ENCODE measurements around the gene SPDYE5. TPM values are rescaled to one million over a fixed set of nuclear protein-coding genes. Genes with fewer than 3 reads are reported as not detected.
A peak's percentile ranks its signal among the peaks of the same experiment; 100 is the strongest.
"Not testable (repeated sequence)": the region's sequence is repeated elsewhere in the genome, so short reads cannot be mapped to it uniquely, and the experiment has no call there.

Gene SPDYE5
- total RNA-seq, 1 donor from 2014 or later: not detected

- Mint-ChIP-seq H3K4me1 (peaks cover 17% of the 10 kb centered on the region), H3K36me3 (ENCODE audit: low read depth) (peaks cover 66% of the 10 kb centered on the region), H3K9me3 (peaks cover 14% of the 10 kb centered on the region)
- H3K4me3 Mint-ChIP-seq, H3K27ac Mint-ChIP-seq, H3K27me3 Mint-ChIP-seq, DNase-seq: not testable (repeated sequence)
- intact Hi-C loops (cut with micrococcal nuclease): loop anchor here (10.0 kb wide), 1 partner anchor 253 kb away; the partner anchor contains the start of gene CCL26
Measured at GRCh38 chr7:75521727-75522126, 29.6 kb downstream of the SPDYE5 start.

- H3K36me3 Mint-ChIP-seq (ENCODE audit: low read depth): peaks cover 36% of the 10 kb centered on the region
- not testable (repeated sequence) for DNase-seq, H3K27me3 Mint-ChIP-seq, H3K9me3 Mint-ChIP-seq
- H3K4me3 Mint-ChIP-seq: peak overlapping the region; percentile 97
- peak overlapping the region; percentile 80 for H3K27ac Mint-ChIP-seq
- H3K4me1 Mint-ChIP-seq: peaks cover 22% of the 10 kb centered on the region
- intact Hi-C loops (cut with micrococcal nuclease): loop anchor here (10.0 kb wide), 1 partner anchor 248 kb away; the partner anchor contains the start of gene CCL26
Measured at GRCh38 chr7:75527224-75527722, 35.2 kb downstream of the SPDYE5 start.

- no peak for DNase-seq
- Mint-ChIP-seq H3K4me3 (no peak overlapping the region), H3K27ac (no peak overlapping the region)
Measured at GRCh38 chr7:75531359-75531821, 39.3 kb downstream of the SPDYE5 start.

DNA sequence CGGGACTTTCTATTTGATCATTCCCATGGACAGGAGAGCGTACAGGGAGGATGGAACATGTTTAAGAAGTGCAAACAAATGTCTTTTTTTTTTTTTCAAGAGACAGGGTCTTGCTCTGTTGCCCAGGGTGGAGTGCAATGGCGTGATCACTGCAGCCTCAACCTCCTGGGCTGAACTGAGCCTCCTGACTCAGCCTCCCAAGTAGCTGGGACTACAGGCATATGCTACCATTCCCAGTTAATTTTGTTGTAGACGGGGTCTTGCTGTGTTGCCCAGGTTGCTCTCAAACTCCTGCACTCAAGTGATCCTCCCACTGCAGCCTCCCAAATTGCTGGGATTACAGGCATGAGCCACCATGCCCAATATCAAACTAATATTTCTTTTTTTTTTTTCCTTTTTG, 40.5 kb downstream of the SPDYE5 start:
- H3K4me1 Mint-ChIP-seq: peaks cover 10% of the 10 kb centered on the region
- no peaks in the 10 kb centered on the region for H3K27me3 Mint-ChIP-seq
- H3K27ac Mint-ChIP-seq: no peak overlapping the region
- H3K4me3 Mint-ChIP-seq: no peak overlapping the region
- intact Hi-C loops (cut with micrococcal nuclease): no loop called here
- no peaks in the 10 kb centered on the region for H3K9me3 Mint-ChIP-seq
- H3K36me3 Mint-ChIP-seq (ENCODE audit: low read depth): no peaks in the 10 kb centered on the region
- DNase-seq: no peak

More at GRCh38 chr7:75531359-75531821, 39.3 kb downstream of the SPDYE5 start:
- Mint-ChIP-seq H3K4me1 (peaks cover 17% of the 10 kb centered on the region), H3K27me3 (no peaks in the 10 kb centered on the region), H3K36me3 (ENCODE audit: low read depth) (peaks cover 5% of the 10 kb centered on the region), H3K9me3 (no peaks in the 10 kb centered on the region)
- intact Hi-C loops (cut with micrococcal nuclease): no loop called here

DNA sequence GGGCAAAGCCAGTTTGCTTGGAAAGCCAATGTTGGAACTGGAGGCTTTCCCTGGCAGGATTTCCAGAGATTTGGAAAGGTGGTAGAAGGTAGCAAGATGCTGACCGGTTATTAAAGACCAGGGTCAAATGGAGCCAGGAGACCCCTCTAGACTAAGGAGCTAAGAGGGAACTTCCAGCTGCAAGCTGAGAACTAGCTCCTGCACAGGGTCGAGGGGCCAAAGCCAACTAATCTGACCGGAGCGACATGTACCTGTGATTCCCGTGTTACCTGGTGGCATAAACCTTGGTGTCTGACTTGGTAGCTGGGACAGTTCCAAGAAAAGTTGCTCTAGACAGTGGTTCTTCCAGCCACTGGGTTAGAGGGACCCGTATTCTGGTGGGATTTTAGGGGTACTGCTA, 41.8 kb downstream of the SPDYE5 start:
- Mint-ChIP-seq H3K27me3 (no peaks in the 10 kb centered on the region), H3K9me3 (no peaks in the 10 kb centered on the region), H3K27ac (no peak overlapping the region), H3K36me3 (ENCODE audit: low read depth) (no peaks in the 10 kb centered on the region), H3K4me3 (no peak overlapping the region), H3K4me1 (peaks cover 7% of the 10 kb centered on the region)
- DNase-seq: no peak
- intact Hi-C loops (cut with micrococcal nuclease): no loop called here

DNA sequence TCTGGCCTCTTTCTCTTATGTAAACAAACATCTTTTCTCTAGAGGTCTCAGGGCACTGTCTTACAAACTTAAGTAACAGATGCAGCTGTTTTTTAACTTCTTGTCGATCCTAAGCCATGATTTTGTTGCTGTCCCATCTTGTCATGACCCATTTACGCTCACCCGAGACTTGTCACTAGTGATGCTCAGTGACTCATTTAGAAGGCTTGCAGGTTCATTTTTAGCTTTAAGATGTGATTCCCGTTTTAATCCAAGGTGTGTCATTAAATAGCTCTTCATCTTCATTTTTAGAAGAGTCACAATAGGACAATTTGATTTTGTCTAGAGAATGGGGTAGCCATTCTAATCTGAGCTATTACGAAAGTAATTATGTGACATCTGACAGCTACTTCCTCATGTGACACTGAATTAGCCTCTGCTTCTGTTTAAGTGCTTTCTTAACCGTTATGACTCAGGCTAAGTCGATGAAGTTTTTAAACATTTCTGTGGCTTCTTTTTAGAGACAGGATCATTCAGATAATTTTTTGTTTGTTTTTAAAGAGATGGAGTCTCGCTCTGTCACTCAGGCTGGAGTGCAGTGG, 42.7 kb downstream of the SPDYE5 start:
- H3K9me3 Mint-ChIP-seq: no peaks in the 10 kb centered on the region
- H3K4me3 Mint-ChIP-seq: no peak overlapping the region

DNA sequence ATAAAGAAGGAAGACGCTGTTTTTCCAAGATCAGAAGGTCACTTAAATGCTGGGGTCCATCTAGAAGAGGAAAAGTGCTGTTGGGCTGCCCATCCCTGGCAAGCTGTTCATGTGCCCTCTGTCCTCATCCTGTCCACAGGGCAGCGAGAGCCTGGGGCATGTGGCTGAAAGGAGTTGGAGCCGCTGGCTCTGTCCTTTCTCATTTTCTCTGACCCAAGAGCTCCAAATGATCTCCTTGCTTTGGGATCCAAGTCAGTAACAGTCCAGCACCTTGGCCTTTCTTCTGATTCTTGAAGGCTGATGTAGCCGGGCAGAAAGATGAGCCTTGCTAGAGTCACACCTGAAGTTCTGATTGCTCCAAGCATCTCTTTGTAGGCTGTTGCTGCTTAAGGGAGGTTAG, 44.4 kb downstream of the SPDYE5 start:
- H3K27me3 Mint-ChIP-seq: no peaks in the 10 kb centered on the region
- peaks cover 5% of the 10 kb centered on the region for H3K4me1 Mint-ChIP-seq
- H3K4me3 Mint-ChIP-seq: no peak overlapping the region
- intact Hi-C loops (cut with micrococcal nuclease): no loop called here
- no peak for DNase-seq
- H3K36me3 Mint-ChIP-seq (ENCODE audit: low read depth): no peaks in the 10 kb centered on the region
- no peak overlapping the region for H3K27ac Mint-ChIP-seq
- no peaks in the 10 kb centered on the region for H3K9me3 Mint-ChIP-seq

More for the DNA sequence above, 42.7 kb downstream of the SPDYE5 start:
- no peak overlapping the region for H3K27ac Mint-ChIP-seq
- intact Hi-C loops (cut with micrococcal nuclease): no loop called here
- DNase-seq: no peak
- peaks cover 7% of the 10 kb centered on the region for H3K4me1 Mint-ChIP-seq
- H3K27me3 Mint-ChIP-seq: no peaks in the 10 kb centered on the region
- H3K36me3 Mint-ChIP-seq (ENCODE audit: low read depth): no peaks in the 10 kb centered on the region

GRCh38 chr7:75536940-75537538, 44.9 kb downstream of the SPDYE5 start:
- intact Hi-C loops (cut with micrococcal nuclease): no loop called here
- Mint-ChIP-seq H3K27ac (no peak overlapping the region), H3K4me3 (no peak overlapping the region), H3K4me1 (peaks cover 5% of the 10 kb centered on the region), H3K36me3 (ENCODE audit: low read depth) (no peaks in the 10 kb centered on the region), H3K9me3 (no peaks in the 10 kb centered on the region), H3K27me3 (no peaks in the 10 kb centered on the region)
- DNase-seq: no peak

DNA sequence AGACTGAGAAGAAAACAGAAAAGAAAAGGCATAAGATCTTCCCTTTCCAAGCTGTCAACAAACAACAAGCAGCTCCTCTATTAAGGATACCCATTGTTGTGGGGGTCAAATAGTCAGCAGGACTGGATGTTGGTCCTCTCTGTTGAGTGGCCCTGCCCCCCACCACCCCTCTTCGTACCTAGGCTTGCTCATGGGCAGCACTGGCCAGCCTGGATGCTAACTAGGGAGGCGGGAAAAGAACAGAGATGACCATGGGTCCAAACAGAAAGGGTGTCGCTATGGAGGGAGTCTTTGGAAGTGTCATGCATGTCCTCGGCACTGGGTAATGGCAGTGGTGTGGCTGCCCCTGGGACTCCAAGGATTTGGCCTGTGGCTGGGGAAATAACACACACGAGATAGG, 45.6 kb downstream of the SPDYE5 start:
- H3K27me3 Mint-ChIP-seq: no peaks in the 10 kb centered on the region
- no peak overlapping the region for H3K4me3 Mint-ChIP-seq
- intact Hi-C loops (cut with micrococcal nuclease): no loop called here
- peaks cover 5% of the 10 kb centered on the region for H3K4me1 Mint-ChIP-seq
- H3K9me3 Mint-ChIP-seq: no peaks in the 10 kb centered on the region
- H3K27ac Mint-ChIP-seq: no peak overlapping the region
- DNase-seq: no peak
- H3K36me3 Mint-ChIP-seq (ENCODE audit: low read depth): no peaks in the 10 kb centered on the region

DNA sequence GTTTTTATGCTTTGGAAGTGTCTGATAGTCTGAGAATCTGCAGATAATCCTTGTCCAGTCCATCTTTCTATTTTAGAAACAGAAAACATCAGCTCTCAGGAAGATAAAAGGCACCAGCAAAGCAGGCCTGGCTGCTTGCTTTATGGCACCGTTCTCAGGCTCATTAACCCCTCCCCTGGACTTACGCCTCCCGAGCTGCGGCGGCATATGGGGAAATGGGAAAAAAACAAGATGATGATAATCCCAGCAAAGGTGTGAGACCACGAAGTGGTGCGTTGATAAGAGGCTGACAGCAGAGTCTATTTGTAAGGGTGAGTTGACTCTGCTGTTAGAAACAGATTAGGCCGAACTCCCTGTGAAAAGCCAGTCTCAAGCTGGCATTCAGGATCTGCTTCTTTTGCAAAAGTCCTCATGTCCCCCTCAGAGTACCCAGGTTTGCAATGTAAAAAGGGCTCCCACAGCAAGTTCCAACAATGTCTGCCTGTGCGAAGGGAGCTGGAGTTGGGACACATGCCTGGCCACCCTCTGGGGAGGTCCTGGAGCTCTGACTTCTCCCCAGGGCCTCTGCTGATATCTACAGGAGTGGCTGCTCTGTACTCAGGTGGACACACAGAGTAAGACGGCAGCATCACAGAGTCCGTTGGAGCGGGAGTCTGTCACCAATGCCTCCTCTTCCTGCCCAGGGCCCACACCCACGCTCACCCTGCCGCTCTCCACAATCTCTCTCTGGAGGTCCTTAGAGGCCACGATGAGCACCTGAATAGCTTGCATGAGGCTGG, 54.3 kb downstream of the SPDYE5 start:
- no peaks in the 10 kb centered on the region for H3K9me3 Mint-ChIP-seq
- no peaks in the 10 kb centered on the region for H3K4me1 Mint-ChIP-seq
- DNase-seq: no peak
- H3K36me3 Mint-ChIP-seq (ENCODE audit: low read depth): no peaks in the 10 kb centered on the region
- intact Hi-C loops (cut with micrococcal nuclease): no loop called here
- no peak overlapping the region for H3K27ac Mint-ChIP-seq
- no peaks in the 10 kb centered on the region for H3K27me3 Mint-ChIP-seq
- no peak overlapping the region for H3K4me3 Mint-ChIP-seq

Other genes with a start within 250 kb of the SPDYE5 start
- gene TRIM73, start 96.7 kb upstream of the SPDYE5 start, total RNA-seq: 3.8 and 5.8 TPM in 2 replicates
- gene POM121C, start 6.0 kb upstream of the SPDYE5 start, total RNA-seq: 90.1 and 93.6 TPM in 2 replicates
- gene HIP1, start 246.6 kb downstream of the SPDYE5 start, total RNA-seq: 2.1 and 4.1 TPM in 2 replicates